Liver (tissue), 9 donors: ENCODE data around the gene EVC. TPM values are rescaled to one million over a fixed set of nuclear protein-coding genes. Genes with fewer than 3 reads are reported as not detected.

ENCODE experiments used
- DNase-seq: peaks from one replicate; pipeline ENCODE4 v3.0.0-alpha.2; 2017; ENCODE audit warnings: low spot score
- H3K27ac ChIP-seq, 2 donors: one replicate each; pipeline ENCODE4 v1.7.0; 2013; ENCODE audit warnings: inconsistent platforms in 2 of 2, low read length in 2 of 2, control low read depth in 1 of 2, low read depth in 1 of 2, mild to moderate bottlenecking in 1 of 2
- H3K27me3 ChIP-seq, 4 donors: one replicate each; pipeline versions ENCODE4 v1.6.1 to v1.7.0; 2013; ENCODE audit warnings: low read length in 3 of 4, inconsistent platforms in 1 of 4, mild to moderate bottlenecking in 1 of 4, moderate library complexity in 1 of 4; ENCODE audit not compliant: control insufficient read depth in 4 of 4, insufficient read depth in 4 of 4
- H3K36me3 ChIP-seq, 4 donors: one replicate each; pipeline versions ENCODE4 v1.6.1 to v1.7.0; 2013; ENCODE audit warnings: low read length in 3 of 4, mild to moderate bottlenecking in 3 of 4, low read depth in 1 of 4, moderate library complexity in 1 of 4; ENCODE audit not compliant: control insufficient read depth in 4 of 4, insufficient read depth in 3 of 4
- H3K4me1 ChIP-seq, 4 donors: one replicate each; pipeline versions ENCODE4 v1.6.1 to v1.7.0; 2013; ENCODE audit warnings: low read length in 3 of 4, mild to moderate bottlenecking in 3 of 4, moderate library complexity in 1 of 4; ENCODE audit not compliant: control insufficient read depth in 4 of 4, insufficient read depth in 4 of 4
- H3K4me3 ChIP-seq, 3 donors: one replicate each; pipeline versions ENCODE4 v1.6.1 to v1.7.0; 2013; ENCODE audit warnings: low read length in 3 of 3, control low read depth in 1 of 3, low read depth in 1 of 3, mild to moderate bottlenecking in 1 of 3
- H3K9ac ChIP-seq, 2 donors: one replicate each; pipeline ENCODE4 v1.7.0; 2013; ENCODE audit warnings: low read length in 2 of 2, mild to moderate bottlenecking in 2 of 2, moderate library complexity in 2 of 2, control low read depth in 1 of 2, low read depth in 1 of 2
- H3K9me3 ChIP-seq, 4 donors: one replicate each; pipeline versions ENCODE4 v1.6.1 to v1.7.0; 2013; ENCODE audit warnings: low read length in 3 of 4; ENCODE audit not compliant: control insufficient read depth in 4 of 4
- EGR1 ChIP-seq, 2 donors: IDR thresholded peaks; 2 replicates each; pipeline ENCODE4 v1.6.1; 2016 to 2018; ENCODE audit warnings: antibody characterized with exemption in 2 of 2, low read depth in 2 of 2
- FOXA1 ChIP-seq: IDR thresholded peaks from 2 replicates; pipeline ENCODE4 v1.6.1; 2016; ENCODE audit warnings: antibody characterized with exemption
- FOXA2 ChIP-seq: IDR thresholded peaks from 2 replicates; pipeline ENCODE4 v1.6.1; 2016; ENCODE audit warnings: antibody characterized with exemption
- GABPA ChIP-seq, 2 donors: IDR thresholded peaks in 1 of 2; conservative IDR thresholded peaks in 1 of 2; 2 replicates each; pipeline ENCODE4 v1.6.1; 2016; ENCODE audit warnings: antibody characterized with exemption in 2 of 2, mild to moderate bottlenecking in 1 of 2, moderate library complexity in 1 of 2
- HNF4G ChIP-seq: IDR thresholded peaks from 2 replicates; pipeline ENCODE4 v1.6.1; 2016; ENCODE audit warnings: antibody characterized with exemption
- JUND ChIP-seq, 2 donors: IDR thresholded peaks; 2 replicates each; pipeline ENCODE4 v1.6.1; 2016; ENCODE audit warnings: antibody characterized with exemption in 2 of 2
- NR2F2 ChIP-seq: IDR thresholded peaks from 2 replicates; pipeline ENCODE4 v1.6.1; 2016; ENCODE audit warnings: antibody characterized with exemption
- RAD21 ChIP-seq, 2 donors: IDR thresholded peaks; 2 replicates each; pipeline ENCODE4 v1.6.1; 2016; ENCODE audit warnings: antibody characterized with exemption in 2 of 2, mild to moderate bottlenecking in 2 of 2
- RXRA ChIP-seq, 2 donors: IDR thresholded peaks; 2 replicates each; pipeline ENCODE4 v1.6.1; 2017 to 2018; ENCODE audit warnings: antibody characterized with exemption in 2 of 2, mild to moderate bottlenecking in 1 of 2
- SP1 ChIP-seq: IDR thresholded peaks from 2 replicates; pipeline ENCODE4 v1.6.1; 2018; ENCODE audit warnings: antibody characterized with exemption, mild to moderate bottlenecking
- TAF1 ChIP-seq: conservative IDR thresholded peaks from 2 replicates; pipeline ENCODE4 v1.6.1; 2016; ENCODE audit warnings: antibody characterized with exemption, mild to moderate bottlenecking
- YY1 ChIP-seq: IDR thresholded peaks from 2 replicates; pipeline ENCODE4 v1.6.1; 2016; ENCODE audit warnings: antibody characterized with exemption, mild to moderate bottlenecking
- WGBS: extraction: QIAGEN DNeasy Blood & Tissue Kit; methylation state at CpG from one replicate; pipeline ENCODE4 v1.1.7; 2013; 5-methylcytosine and 5-hydroxymethylcytosine counted together
- polyA plus RNA-seq, 2 donors: library from polyadenylated mRNA; stranded (reverse) in 1 of 2; unstranded in 1 of 2; fragments of 200-250 nt in 1 of 2; fragments of >200 nt in 1 of 2; fragmentation: Nextera tagmentation in 1 of 2; extraction: Ambion mirVana in 1 of 2; gene quantifications; one replicate each; pipeline versions ENCODE4 v1.2.1 to v1.2.3, GENCODE V29; 2013 to 2015
- total RNA-seq, 2 donors: library from RNA; depleted of rRNA; stranded (reverse); fragments of >200 nt; gene quantifications; one replicate each; pipeline ENCODE4 v1.2.3, GENCODE V29; 2014
- TF ChIP-seq, protein P1 (sequence below): IDR thresholded peaks from 2 replicates; pipeline ENCODE4 v1.6.1; 2016; ENCODE audit warnings: antibody characterized with exemption
- TF ChIP-seq, protein P2 (sequence below): IDR thresholded peaks from 2 replicates; pipeline ENCODE4 v1.6.1; 2016; ENCODE audit warnings: antibody characterized with exemption
- TF ChIP-seq, protein P3 (sequence below): IDR thresholded peaks from 2 replicates; pipeline ENCODE4 v1.6.1; 2016; ENCODE audit warnings: antibody characterized with exemption, mild to moderate bottlenecking
- TF ChIP-seq, protein P4 (sequence below): IDR thresholded peaks from 2 replicates; pipeline ENCODE4 v1.6.1; 2016; ENCODE audit warnings: antibody characterized with exemption
- TF ChIP-seq, protein P5 (sequence below): fragments of 150-350 bp; IDR thresholded peaks from 2 replicates; pipeline ENCODE4 v1.5.1; 2017; ENCODE audit warnings: improper control_type of control experiment, low read depth, low read length; ENCODE audit not compliant: missing input control
- donor health status: healthy.
- donor health status: healthy.
- donor health status: healthy.
- donor health status: healthy.
- donor health status: healthy.

The EVC gene
- total and polyA plus RNA-seq, 4 donors, result 0.76 to 10.9 (median 3.2) TPM

DNA sequence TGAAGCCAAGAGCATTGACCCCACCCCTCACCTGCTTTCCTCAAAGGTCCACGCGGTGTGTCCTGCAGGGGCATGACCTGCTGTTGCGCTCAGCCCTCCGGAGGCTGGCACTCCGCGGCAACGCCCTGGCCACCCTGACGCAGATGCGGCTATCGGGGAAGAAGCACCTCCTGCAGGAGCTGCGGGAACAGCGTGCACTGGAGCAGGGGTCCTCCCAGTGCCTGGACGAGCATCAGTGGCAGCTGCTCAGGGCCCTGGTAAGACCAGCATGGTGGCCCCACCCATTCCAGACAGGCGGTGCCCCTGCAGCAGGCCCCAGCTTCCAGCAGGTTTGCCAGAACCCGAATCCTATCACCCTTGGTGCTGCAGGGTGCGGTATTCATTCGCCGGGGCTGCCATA, 86.0 kb downstream of the EVC start:
- TF ChIP-seq TAF1 (no peak), RAD21 (IDR thresholded peaks at IDR 0.05) (no peak)
- TF ChIP-seq, protein P1, sequence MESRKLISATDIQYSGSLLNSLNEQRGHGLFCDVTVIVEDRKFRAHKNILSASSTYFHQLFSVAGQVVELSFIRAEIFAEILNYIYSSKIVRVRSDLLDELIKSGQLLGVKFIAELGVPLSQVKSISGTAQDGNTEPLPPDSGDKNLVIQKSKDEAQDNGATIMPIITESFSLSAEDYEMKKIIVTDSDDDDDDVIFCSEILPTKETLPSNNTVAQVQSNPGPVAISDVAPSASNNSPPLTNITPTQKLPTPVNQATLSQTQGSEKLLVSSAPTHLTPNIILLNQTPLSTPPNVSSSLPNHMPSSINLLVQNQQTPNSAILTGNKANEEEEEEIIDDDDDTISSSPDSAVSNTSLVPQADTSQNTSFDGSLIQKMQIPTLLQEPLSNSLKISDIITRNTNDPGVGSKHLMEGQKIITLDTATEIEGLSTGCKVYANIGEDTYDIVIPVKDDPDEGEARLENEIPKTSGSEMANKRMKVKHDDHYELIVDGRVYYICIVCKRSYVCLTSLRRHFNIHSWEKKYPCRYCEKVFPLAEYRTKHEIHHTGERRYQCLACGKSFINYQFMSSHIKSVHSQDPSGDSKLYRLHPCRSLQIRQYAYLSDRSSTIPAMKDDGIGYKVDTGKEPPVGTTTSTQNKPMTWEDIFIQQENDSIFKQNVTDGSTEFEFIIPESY, result no peak
- TF ChIP-seq, protein P2, sequence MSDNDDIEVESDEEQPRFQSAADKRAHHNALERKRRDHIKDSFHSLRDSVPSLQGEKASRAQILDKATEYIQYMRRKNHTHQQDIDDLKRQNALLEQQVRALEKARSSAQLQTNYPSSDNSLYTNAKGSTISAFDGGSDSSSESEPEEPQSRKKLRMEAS, result no peak
- Histone ChIP-seq H3K36me3 (peaks cover 0 to 3% (median 0%) of the 10 kb centered on the region in 4 donors), H3K9me3 (no peaks in the 10 kb centered on the region), H3K27me3 (peaks cover 0 to 3% (median 0%) of the 10 kb centered on the region in 4 donors), H3K27ac (no peak overlapping the region), H3K4me3 (no peak overlapping the region), H3K4me1 (no peaks in the 10 kb centered on the region), H3K9ac (no peak overlapping the region)
- 92% methylated on average over 18 of the region's 18 CpGs for WGBS
- no peak for DNase-seq

DNA sequence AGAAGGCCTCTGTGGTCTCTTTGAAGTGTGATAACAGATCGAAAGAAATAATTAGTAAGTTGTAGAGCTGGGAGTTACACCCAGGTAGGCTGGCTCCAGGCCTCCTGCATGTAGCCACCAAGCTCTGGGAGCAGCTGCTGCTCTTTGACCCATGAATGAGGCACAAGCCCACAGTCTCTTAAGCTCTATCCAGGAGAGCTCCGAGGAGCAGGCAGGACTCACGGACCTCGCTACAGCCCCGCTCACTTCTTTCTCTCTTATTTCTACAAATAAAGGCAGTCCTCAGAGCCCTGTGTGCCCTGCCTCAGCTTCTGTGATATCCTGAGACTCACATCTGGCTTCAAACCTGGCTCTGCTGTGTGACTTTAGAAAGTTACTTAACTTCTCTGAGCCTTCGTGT, 86.9 kb downstream of the EVC start:
- no peak for DNase-seq
- TF ChIP-seq RXRA (IDR thresholded peaks at IDR 0.05) (no peak), TAF1 (no peak), RAD21 (IDR thresholded peaks at IDR 0.05) (no peak), FOXA1 (no peak), SP1 (no peak), EGR1 (IDR thresholded peaks at IDR 0.05; ENCODE audit: low read depth in 2 of 2) (no peak), JUND (IDR thresholded peaks at IDR 0.05) (no peak), NR2F2 (no peak), HNF4G (no peak), GABPA (IDR thresholded peaks at IDR 0.05 in 1 of 2, conservative IDR thresholded peaks at IDR 0.05 in 1 of 2) (no peak), YY1 (no peak), FOXA2 (no peak)
- TF ChIP-seq, protein P1, result no peak
- TF ChIP-seq, protein P3, sequence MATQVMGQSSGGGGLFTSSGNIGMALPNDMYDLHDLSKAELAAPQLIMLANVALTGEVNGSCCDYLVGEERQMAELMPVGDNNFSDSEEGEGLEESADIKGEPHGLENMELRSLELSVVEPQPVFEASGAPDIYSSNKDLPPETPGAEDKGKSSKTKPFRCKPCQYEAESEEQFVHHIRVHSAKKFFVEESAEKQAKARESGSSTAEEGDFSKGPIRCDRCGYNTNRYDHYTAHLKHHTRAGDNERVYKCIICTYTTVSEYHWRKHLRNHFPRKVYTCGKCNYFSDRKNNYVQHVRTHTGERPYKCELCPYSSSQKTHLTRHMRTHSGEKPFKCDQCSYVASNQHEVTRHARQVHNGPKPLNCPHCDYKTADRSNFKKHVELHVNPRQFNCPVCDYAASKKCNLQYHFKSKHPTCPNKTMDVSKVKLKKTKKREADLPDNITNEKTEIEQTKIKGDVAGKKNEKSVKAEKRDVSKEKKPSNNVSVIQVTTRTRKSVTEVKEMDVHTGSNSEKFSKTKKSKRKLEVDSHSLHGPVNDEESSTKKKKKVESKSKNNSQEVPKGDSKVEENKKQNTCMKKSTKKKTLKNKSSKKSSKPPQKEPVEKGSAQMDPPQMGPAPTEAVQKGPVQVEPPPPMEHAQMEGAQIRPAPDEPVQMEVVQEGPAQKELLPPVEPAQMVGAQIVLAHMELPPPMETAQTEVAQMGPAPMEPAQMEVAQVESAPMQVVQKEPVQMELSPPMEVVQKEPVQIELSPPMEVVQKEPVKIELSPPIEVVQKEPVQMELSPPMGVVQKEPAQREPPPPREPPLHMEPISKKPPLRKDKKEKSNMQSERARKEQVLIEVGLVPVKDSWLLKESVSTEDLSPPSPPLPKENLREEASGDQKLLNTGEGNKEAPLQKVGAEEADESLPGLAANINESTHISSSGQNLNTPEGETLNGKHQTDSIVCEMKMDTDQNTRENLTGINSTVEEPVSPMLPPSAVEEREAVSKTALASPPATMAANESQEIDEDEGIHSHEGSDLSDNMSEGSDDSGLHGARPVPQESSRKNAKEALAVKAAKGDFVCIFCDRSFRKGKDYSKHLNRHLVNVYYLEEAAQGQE, result no peak
- TF ChIP-seq, protein P4, sequence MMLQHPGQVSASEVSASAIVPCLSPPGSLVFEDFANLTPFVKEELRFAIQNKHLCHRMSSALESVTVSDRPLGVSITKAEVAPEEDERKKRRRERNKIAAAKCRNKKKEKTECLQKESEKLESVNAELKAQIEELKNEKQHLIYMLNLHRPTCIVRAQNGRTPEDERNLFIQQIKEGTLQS, result no peak
- TF ChIP-seq, protein P2, result no peak
- TF ChIP-seq, protein P5, sequence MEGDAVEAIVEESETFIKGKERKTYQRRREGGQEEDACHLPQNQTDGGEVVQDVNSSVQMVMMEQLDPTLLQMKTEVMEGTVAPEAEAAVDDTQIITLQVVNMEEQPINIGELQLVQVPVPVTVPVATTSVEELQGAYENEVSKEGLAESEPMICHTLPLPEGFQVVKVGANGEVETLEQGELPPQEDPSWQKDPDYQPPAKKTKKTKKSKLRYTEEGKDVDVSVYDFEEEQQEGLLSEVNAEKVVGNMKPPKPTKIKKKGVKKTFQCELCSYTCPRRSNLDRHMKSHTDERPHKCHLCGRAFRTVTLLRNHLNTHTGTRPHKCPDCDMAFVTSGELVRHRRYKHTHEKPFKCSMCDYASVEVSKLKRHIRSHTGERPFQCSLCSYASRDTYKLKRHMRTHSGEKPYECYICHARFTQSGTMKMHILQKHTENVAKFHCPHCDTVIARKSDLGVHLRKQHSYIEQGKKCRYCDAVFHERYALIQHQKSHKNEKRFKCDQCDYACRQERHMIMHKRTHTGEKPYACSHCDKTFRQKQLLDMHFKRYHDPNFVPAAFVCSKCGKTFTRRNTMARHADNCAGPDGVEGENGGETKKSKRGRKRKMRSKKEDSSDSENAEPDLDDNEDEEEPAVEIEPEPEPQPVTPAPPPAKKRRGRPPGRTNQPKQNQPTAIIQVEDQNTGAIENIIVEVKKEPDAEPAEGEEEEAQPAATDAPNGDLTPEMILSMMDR, result no peak
- Histone ChIP-seq H3K27ac (no peak overlapping the region), H3K4me1 (no peaks in the 10 kb centered on the region), H3K9ac (no peak overlapping the region), H3K4me3 (no peak overlapping the region), H3K27me3 (peaks cover 0 to 3% (median 0%) of the 10 kb centered on the region in 4 donors), H3K36me3 (peaks cover 0 to 3% (median 1%) of the 10 kb centered on the region in 4 donors), H3K9me3 (no peaks in the 10 kb centered on the region)
- 91% methylated on average over 6 of the region's 6 CpGs for WGBS
